Activated CD4-positive, alpha-beta T cell treated with anti-CD3 and anti-CD28 coated beads, Interleukin-2, amount 10 ng/mL, durations not matched to agents 24 days and 14 days (primary cell): ENCODE measurements around the gene DENR. TPM values are rescaled to one million over a fixed set of nuclear protein-coding genes. Genes with fewer than 3 reads are reported as not detected.

ENCODE experiments used
- DNase-seq: peaks from one replicate; pipeline ENCODE4 v3.0.0; 2022
- H3K27ac Mint-ChIP-seq: one replicate; pipeline ENCODE4 v1.8.0; 2022; ENCODE audit warnings: mild to moderate bottlenecking, mixed read lengths
- H3K27me3 Mint-ChIP-seq: one replicate; pipeline ENCODE4 v1.8.0; 2022; ENCODE audit warnings: mixed read lengths
- H3K36me3 Mint-ChIP-seq: one replicate; pipeline ENCODE4 v1.8.0; 2022; ENCODE audit warnings: low read depth, mild to moderate bottlenecking, mixed read lengths
- H3K4me1 Mint-ChIP-seq: one replicate; pipeline ENCODE4 v1.8.0; 2021; ENCODE audit warnings: mixed read lengths
- H3K4me3 Mint-ChIP-seq: one replicate; pipeline ENCODE4 v1.8.0; 2022; ENCODE audit warnings: mild to moderate bottlenecking, moderate library complexity, mixed read lengths
- H3K9me3 Mint-ChIP-seq: one replicate; pipeline ENCODE4 v1.8.0; 2021; ENCODE audit warnings: mixed read lengths
- intact Hi-C: fragments of 100-400 bp; cut with micrococcal nuclease; formaldehyde crosslinking; loops from one replicate; pipeline ENCODE4 v1.15.1; 2023
- total RNA-seq: library from RNA; stranded (reverse); gene quantifications from 2 replicates; pipeline ENCODE4 v1.2.3, GENCODE V29; 2022

Gene DENR
- total RNA-seq, 1 donor from 2014 or later, result 89.6 TPM

- Mint-ChIP-seq H3K36me3 (no peaks in the 10 kb centered on the region), H3K4me1 (no peaks in the 10 kb centered on the region), H3K9me3 (no peaks in the 10 kb centered on the region), H3K27ac (no peak overlapping the region), H3K4me3 (no peak overlapping the region), H3K27me3 (no peaks in the 10 kb centered on the region)
- DNase-seq, result no peak
- intact Hi-C loops, result no loop called here
These were observed 59.2 kb downstream of the DENR start for GRCh38 chr12:122811777-122812176.

DNA sequence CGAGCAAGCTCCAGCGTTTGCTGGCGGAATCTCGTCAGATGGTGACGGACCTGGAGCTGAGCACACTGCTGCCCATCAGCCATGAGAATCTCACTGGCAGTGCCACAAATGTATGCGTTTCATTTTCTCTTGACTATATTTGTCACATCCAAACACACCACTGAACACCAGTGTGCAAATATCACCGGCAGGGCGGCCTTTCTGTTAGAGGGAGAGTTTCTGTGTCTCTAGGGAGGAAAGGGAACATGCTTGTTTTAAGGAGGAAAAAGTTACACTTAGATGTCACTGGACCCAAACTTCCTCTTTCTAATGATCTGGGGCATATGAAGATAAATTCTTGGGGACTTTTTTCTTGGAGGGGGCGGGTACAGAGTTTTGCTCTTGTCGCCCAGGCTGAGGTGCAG, 60.7 kb downstream of the DENR start:
- DNase-seq, result no peak
- no peak overlapping the region for H3K4me3 Mint-ChIP-seq
- H3K4me1 Mint-ChIP-seq, result no peaks in the 10 kb centered on the region
- H3K9me3 Mint-ChIP-seq, result no peaks in the 10 kb centered on the region
- intact Hi-C loops, result no loop called here
- no peak overlapping the region for H3K27ac Mint-ChIP-seq
- H3K27me3 Mint-ChIP-seq, result no peaks in the 10 kb centered on the region
- no peaks in the 10 kb centered on the region for H3K36me3 Mint-ChIP-seq

- intact Hi-C loops, result no loop called here
- H3K27ac Mint-ChIP-seq, result no peak overlapping the region
- no peak overlapping the region for H3K4me3 Mint-ChIP-seq
- no peaks in the 10 kb centered on the region for H3K4me1 Mint-ChIP-seq
- H3K36me3 Mint-ChIP-seq, result no peaks in the 10 kb centered on the region
- H3K9me3 Mint-ChIP-seq, result no peaks in the 10 kb centered on the region
- peaks cover 4% of the 10 kb centered on the region for H3K27me3 Mint-ChIP-seq
- no peak for DNase-seq
These were observed 66.7 kb downstream of the DENR start for GRCh38 chr12:122819209-122819785.

- intact Hi-C loops, result no loop called here
- H3K4me3 Mint-ChIP-seq, result no peak overlapping the region
- no peaks in the 10 kb centered on the region for H3K36me3 Mint-ChIP-seq
- DNase-seq, result no peak
- H3K4me1 Mint-ChIP-seq, result no peaks in the 10 kb centered on the region
- no peak overlapping the region for H3K27ac Mint-ChIP-seq
- peaks cover 6% of the 10 kb centered on the region for H3K27me3 Mint-ChIP-seq
- H3K9me3 Mint-ChIP-seq, result no peaks in the 10 kb centered on the region
These were observed 67.5 kb downstream of the DENR start for GRCh38 chr12:122820138-122820537.

Other genes with a start within 250 kb of the DENR start
- 99.7 and 101 TPM in 2 replicates for gene RSRC2, start 225.9 kb upstream of the DENR start, total RNA-seq
- 128 and 129 TPM in 2 replicates for gene KNTC1, start 225.6 kb upstream of the DENR start, total RNA-seq
- gene HCAR2, start 49.5 kb upstream of the DENR start, total RNA-seq, result 0.26 and 0.47 TPM in 2 replicates
- 0.45 and 0.84 TPM in 2 replicates for gene HCAR3, start 36.0 kb upstream of the DENR start, total RNA-seq
- 6.0 and 6.8 TPM in 2 replicates for gene HCAR1, start 22.0 kb upstream of the DENR start, total RNA-seq
- 0.31 and 0.58 TPM in 2 replicates for gene CCDC62, start 21.7 kb downstream of the DENR start, total RNA-seq
- 23.8 and 25.8 TPM in 2 replicates for gene HIP1R, start 82.6 kb downstream of the DENR start, total RNA-seq
- 9.2 and 9.5 TPM in 2 replicates for gene VPS37B, start 143.3 kb downstream of the DENR start, total RNA-seq
- 3.7 and 4.1 TPM in 2 replicates for gene ABCB9, start 213.6 kb downstream of the DENR start, total RNA-seq
- gene OGFOD2, start 222.4 kb downstream of the DENR start, total RNA-seq, result 22.7 and 23.4 TPM in 2 replicates
- gene ARL6IP4, start 227.9 kb downstream of the DENR start, total RNA-seq, result 150 and 160 TPM in 2 replicates